Measurements from ENCODE around the gene PJA2. TPM values are rescaled to one million over a fixed set of nuclear protein-coding genes. Genes with fewer than 3 reads are reported as not detected.

Gene PJA2
- total RNA-seq, 4 donors from 2014 or later: 28.8 to 75.5 (median 51.4) TPM

DNA sequence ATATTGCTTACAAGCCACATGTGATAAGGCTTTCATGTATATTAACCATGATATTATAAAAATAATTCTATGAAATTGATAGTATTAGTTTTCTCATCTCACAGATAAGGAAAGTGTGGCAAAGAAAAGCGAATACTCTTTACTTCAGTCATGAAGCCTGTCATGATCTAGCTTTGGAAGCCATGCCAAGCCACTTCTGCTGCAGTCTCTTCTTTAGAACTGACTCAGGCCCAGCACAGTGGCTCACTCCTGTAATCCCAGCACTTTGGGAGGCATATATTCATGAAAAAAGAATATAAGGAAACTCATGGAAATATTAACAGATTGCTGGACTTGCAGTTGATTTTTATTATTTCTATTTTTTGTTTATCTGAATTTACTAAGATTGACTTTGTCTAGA, 42.9 kb upstream of the PJA2 start:
- no peaks in the 10 kb centered on the region for H3K27me3 ChIP-seq
- H3K27ac ChIP-seq: no peak overlapping the region
- TF ChIP-seq, protein P1, sequence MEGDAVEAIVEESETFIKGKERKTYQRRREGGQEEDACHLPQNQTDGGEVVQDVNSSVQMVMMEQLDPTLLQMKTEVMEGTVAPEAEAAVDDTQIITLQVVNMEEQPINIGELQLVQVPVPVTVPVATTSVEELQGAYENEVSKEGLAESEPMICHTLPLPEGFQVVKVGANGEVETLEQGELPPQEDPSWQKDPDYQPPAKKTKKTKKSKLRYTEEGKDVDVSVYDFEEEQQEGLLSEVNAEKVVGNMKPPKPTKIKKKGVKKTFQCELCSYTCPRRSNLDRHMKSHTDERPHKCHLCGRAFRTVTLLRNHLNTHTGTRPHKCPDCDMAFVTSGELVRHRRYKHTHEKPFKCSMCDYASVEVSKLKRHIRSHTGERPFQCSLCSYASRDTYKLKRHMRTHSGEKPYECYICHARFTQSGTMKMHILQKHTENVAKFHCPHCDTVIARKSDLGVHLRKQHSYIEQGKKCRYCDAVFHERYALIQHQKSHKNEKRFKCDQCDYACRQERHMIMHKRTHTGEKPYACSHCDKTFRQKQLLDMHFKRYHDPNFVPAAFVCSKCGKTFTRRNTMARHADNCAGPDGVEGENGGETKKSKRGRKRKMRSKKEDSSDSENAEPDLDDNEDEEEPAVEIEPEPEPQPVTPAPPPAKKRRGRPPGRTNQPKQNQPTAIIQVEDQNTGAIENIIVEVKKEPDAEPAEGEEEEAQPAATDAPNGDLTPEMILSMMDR (IDR thresholded peaks at IDR 0.05): no peak
- no peak for TF ChIP-seq POLR2A (IDR thresholded peaks at IDR 0.05)
- H3K36me3 ChIP-seq: no peaks in the 10 kb centered on the region
- no peak for DNase-seq
- no peaks in the 10 kb centered on the region for H3K9me3 ChIP-seq
- peaks cover 0 to 41% (median 22%) of the 10 kb centered on the region in 3 donors for H3K4me1 ChIP-seq
- intact Hi-C loops (cut with DNase I): no loop called here
- WGBS, 2 donors: 81 to 83% methylated on average over 1 of the region's 1 CpG
- H3K4me3 ChIP-seq: no peak overlapping the region

DNA sequence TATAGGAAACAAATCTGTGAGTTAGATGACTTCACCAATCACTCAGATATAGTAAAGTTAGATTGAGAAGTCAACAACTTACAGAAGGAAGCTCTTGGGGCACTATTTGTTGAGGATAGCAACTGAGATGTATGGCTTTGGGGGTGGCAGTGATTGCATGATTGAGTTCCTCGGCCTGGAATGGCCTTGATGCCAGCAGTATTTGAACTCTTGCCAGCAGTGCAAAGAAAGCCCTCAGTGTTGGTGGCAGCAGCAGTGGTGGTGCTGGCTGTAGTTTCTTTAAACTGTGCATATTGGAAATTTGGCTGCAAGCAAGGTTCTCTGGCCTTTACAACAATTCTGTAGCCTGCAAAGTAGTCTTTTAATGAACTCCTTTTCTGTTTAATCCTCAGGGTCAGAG, 41.4 kb upstream of the PJA2 start:
- H3K4me1 ChIP-seq: peaks cover 0 to 35% (median 22%) of the 10 kb centered on the region in 3 donors
- intact Hi-C loops (cut with DNase I): no loop called here
- no peaks in the 10 kb centered on the region for H3K9me3 ChIP-seq
- DNase-seq: no peak
- no peak overlapping the region for H3K27ac ChIP-seq
- WGBS, 2 donors: 11 to 20% methylated on average over 1 of the region's 1 CpG
- H3K36me3 ChIP-seq: no peaks in the 10 kb centered on the region
- TF ChIP-seq, protein P1 (IDR thresholded peaks at IDR 0.05): no peak
- no peak for TF ChIP-seq POLR2A (IDR thresholded peaks at IDR 0.05)
- H3K4me3 ChIP-seq: no peak overlapping the region
- no peaks in the 10 kb centered on the region for H3K27me3 ChIP-seq

DNA sequence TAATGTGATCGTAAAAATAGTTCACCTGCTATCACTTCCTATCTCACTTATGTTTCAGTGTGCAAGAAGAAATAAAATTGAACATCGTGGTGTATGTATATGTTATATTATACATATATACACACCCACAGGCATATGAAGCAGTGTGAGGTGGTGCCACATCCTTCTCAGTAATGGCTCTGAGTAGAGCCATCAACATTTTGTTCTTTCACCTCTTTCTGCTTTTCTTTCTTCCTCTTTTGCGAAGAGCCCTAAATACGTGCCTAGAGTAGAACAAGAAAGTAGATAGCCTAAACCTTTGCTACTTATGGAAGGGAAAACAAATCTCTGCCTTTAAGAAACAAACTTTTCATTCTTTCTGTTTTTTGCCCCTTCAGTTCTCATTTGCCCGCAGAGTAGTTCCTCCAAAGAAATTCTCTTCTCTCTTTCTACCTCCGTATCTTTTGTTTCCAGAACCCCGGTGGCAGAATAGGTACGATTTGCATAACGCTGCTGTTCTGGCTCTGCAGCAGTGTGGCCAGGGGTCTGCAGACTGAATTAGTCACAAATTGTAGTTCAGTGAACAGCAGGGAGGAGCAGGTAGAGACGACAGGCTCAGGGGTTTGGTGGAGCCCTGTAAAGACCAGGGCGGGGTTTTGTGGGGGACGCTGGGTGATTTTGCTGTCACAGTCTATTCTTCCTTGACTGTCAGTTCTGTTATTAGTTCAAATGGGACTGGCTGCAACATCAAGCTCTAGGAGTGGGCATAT, 40.5 kb upstream of the PJA2 start:
- intact Hi-C loops (cut with DNase I): no loop called here
- Histone ChIP-seq H3K4me3 (no peak overlapping the region), H3K36me3 (no peaks in the 10 kb centered on the region), H3K4me1 (peaks cover 0 to 27% (median 18%) of the 10 kb centered on the region in 3 donors), H3K27me3 (no peaks in the 10 kb centered on the region), H3K27ac (no peak overlapping the region), H3K9me3 (no peaks in the 10 kb centered on the region)
- 62 to 74% methylated on average over 10 to 12 of the region's 12 CpGs for WGBS, 2 donors
- no peak for DNase-seq
- no peak for TF ChIP-seq POLR2A (IDR thresholded peaks at IDR 0.05)
- TF ChIP-seq, protein P1 (IDR thresholded peaks at IDR 0.05): no peak

DNA sequence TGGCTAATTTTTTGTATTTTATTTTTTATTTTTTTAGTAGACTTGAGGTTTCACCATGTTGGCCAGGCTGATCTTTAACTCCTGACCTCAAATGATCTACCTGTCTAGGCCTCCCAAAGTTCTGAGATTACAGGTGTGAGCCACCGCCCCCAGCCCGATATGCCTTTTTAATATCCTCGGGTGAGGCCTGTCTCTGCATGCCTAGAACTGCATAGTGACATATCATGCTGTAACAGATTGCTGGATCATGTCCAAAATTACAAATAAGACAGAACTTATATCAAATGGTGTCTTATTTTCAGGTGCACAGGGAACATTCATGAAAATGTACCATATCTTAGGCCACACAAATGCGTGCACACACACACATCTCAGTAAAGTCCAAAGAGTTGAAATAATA, 39.1 kb upstream of the PJA2 start:
- Histone ChIP-seq H3K36me3 (no peaks in the 10 kb centered on the region), H3K9me3 (no peaks in the 10 kb centered on the region), H3K4me1 (peaks cover 0 to 12% (median 4%) of the 10 kb centered on the region in 3 donors), H3K27me3 (no peaks in the 10 kb centered on the region), H3K27ac (no peak overlapping the region), H3K4me3 (no peak overlapping the region)
- no peak for DNase-seq
- 48 to 67% methylated on average over 4 of the region's 4 CpGs for WGBS, 2 donors
- intact Hi-C loops (cut with DNase I): no loop called here
- TF ChIP-seq POLR2A (IDR thresholded peaks at IDR 0.05): no peak
- TF ChIP-seq, protein P1 (IDR thresholded peaks at IDR 0.05): no peak

DNA sequence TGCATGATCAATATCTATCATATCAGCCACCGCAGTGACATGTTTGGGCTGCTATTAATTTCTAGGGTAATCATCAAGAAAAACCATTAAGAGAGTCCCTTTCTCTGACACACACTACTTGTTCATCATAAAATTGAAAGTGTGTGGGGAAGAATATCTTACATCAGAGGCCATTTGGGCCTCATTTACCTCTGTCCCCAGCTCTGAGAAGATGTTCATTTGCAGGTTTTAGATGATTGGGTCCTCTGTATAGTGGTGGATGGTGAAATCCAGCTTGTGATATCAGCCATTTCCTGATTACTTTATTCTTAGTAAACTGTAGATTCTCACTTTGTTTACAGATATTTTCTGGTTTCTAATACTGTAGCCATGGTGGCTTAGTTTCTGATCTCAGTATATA, 29.8 kb upstream of the PJA2 start:
- 86 to 94% methylated on average over 1 of the region's 1 CpG for WGBS, 2 donors
- TF ChIP-seq, protein P1 (IDR thresholded peaks at IDR 0.05): no peak
- no peak for TF ChIP-seq POLR2A (IDR thresholded peaks at IDR 0.05)
- no peaks in the 10 kb centered on the region for H3K4me1 ChIP-seq
- no peak overlapping the region for H3K4me3 ChIP-seq
- intact Hi-C loops (cut with DNase I): no loop called here
- no peak overlapping the region for H3K27ac ChIP-seq
- H3K27me3 ChIP-seq: no peaks in the 10 kb centered on the region
- no peaks in the 10 kb centered on the region for H3K36me3 ChIP-seq
- H3K9me3 ChIP-seq: no peaks in the 10 kb centered on the region
- DNase-seq: no peak
